GM19463 (cell line): Measurements from ENCODE around the gene RGS6.

Experiments used
- ATAC-seq: cut with Tn5 transposase; IDR thresholded peaks from one replicate; pipeline ENCODE4 v1.9.1; 2021; ENCODE audit warnings: mild to moderate bottlenecking, moderate library complexity; ENCODE audit not compliant: unreplicated experiment

The RGS6 gene

DNA sequence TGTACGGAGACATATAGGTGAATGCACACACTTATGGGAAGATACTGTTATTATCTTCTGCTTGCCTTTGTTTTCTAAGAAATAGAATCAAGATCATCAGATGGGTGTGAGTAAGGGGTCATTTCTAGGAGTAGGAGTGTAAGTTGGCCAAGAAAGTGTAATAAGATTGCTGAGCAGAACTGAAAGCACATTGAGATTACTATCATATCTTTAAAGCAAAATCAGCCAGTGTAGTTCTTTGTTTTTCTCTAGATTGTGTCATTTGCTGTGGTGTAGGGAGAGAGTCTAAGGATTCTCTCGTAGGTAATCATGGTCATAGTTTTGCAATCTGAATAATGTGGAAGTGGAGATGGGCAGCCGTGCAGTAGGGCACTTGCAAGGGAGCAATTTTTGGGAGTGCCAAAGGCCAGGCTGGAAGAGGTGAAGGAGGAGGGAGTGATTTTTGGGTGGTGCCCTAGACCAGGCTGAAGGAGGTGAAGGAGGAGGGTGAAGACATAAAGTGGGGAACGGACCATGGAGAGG, 131.6 kb downstream of the RGS6 start:
- ATAC-seq = no peak

- no peak for ATAC-seq
Measured at GRCh38 chr14:72064501-72064900, 132.3 kb downstream of the RGS6 start.

DNA sequence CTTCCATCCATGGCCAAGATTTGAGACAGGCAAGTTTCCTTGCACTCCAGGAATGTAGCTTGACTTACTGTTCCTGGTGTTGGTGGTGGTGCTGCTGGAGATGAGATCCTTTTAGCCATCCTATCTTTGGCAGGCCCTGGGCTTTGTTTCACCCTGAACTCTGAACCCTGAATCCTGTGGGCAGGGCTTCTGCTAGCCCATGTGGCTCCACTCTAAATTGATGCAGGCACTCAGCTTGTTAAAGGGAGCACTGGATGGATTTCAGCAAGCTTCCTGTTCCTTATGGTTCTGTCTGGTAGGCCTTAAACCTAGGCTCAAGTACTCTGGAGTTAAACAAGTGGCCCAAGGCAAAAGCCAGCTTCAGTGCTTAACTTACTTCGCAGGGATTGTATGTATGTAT, 138.2 kb downstream of the RGS6 start:
- no peak for ATAC-seq

- no peak for ATAC-seq
Measured at GRCh38 chr14:72075649-72076334, 143.6 kb downstream of the RGS6 start.

DNA sequence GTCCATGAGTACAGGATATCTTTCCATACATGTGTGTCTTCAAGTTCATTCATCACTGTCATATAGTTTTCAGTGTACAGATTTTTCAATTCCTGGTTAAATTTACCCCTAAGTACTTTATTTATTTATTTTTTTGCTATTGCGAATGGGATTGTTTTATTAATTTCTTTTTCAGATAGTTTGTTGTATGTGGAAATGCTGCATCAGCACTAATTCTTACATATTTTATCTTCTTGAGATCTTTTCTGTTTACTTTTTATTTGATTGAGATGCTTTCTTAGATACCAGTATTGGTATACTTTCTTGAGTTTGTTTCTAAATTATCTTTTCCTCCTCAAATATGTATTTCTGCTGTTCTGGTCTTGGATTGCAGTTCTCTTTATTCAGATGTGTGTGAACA, 148.9 kb downstream of the RGS6 start:
- no peak for ATAC-seq

- no peak for ATAC-seq
Measured at GRCh38 chr14:72084935-72085334, 152.7 kb downstream of the RGS6 start.

GRCh38 chr14:72089625-72090024, 157.4 kb downstream of the RGS6 start:
- no peak for ATAC-seq

- ATAC-seq = no peak
Measured at GRCh38 chr14:72094844-72095582, 162.8 kb downstream of the RGS6 start.

DNA sequence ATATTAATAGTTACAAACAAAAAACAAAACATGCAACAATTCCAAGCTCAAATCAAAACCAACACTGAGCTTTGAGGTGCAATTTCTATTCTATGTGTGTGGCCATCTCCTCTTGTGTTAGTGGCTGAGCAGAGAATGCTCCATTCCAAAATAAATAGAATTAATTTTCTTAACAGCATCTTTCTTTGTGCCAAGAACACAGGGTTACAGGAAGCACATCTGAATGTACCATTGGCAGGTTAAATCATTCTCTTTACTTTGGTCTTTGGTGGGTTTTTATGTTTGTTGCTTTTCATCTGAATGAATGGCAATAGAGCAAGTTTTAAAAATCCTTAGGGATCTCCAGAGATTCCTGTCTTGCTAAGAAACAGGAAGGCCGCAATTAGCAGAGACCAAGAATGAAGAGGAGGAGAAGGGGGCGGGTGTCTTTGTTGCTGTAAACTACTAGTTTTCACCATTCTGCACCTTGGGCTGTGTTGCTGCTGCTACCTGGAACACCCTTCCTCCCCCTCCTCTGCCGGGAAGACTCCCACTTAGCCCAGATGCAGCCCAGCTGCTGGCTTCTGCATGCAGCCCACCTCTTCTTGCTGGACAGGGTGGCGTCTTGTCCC, 165.0 kb downstream of the RGS6 start:
- no peak for ATAC-seq

- no peak for ATAC-seq
Measured at GRCh38 chr14:72098210-72098609, 166.0 kb downstream of the RGS6 start.

DNA sequence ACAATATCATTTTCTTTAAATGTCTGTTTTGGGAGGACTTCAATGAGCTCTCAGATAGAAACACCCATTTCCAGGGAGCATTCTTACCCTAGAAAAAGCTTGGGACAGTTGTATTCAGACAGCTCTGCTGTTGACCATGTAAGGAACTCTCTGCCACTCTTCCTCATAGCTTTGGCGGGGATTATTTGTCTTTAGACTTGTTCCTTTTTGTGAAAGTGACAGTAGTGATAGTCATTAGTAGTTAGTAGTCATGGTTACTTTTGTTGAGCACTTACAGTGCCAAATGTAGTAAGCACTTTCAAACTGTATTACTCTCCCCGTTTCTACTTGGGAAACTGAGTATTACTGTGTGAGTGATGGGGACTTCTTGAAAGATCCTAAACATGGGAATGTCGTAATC, 167.3 kb downstream of the RGS6 start:
- no peak for ATAC-seq

DNA sequence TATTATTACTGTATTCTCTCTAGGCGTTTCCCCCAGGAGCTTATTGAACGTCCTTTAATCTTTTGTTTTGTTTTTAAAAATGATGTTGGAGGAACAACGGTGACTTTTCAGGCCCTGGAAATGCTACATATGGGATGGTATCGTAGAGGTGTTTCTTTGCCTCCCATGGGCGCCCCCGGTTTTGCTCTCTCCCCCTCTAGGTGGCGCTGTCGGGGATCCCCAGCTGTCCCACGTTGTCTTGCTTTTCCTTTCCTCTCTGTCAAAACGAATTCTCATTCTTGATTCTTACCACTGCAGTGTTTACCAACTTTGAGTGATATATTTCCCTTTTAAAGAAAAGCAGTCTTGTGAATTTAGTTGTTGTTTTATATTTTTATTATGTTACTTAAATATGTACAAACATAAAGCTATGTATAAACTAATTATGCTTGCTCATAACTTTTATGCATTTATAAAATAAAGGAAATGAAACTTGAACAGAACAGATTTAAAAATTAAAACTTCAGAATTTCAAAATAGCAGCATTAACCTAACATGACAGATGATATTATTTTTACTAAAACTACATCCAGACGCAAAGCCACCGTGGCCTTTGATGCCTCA, 171.9 kb downstream of the RGS6 start:
- ATAC-seq = no peak

DNA sequence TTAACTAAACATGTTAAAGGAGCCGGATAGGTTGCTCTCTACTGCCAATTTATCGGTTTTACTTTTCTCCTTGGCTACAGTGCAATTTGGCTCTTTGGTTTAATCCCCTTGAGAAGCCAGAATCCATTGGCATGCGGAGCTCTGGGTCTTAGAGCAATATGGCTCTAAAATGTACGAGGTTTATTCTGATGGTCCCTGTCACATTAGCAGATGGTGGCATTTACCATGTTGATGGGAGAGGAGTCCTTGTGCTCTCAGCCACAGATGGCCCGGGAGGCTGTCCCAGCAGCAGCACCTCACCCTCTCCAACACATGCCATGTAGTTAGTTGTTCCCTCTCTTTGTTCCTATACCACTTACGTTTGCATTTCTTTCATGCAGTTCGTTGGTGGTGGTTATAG, 179.7 kb downstream of the RGS6 start:
- no peak for ATAC-seq

DNA sequence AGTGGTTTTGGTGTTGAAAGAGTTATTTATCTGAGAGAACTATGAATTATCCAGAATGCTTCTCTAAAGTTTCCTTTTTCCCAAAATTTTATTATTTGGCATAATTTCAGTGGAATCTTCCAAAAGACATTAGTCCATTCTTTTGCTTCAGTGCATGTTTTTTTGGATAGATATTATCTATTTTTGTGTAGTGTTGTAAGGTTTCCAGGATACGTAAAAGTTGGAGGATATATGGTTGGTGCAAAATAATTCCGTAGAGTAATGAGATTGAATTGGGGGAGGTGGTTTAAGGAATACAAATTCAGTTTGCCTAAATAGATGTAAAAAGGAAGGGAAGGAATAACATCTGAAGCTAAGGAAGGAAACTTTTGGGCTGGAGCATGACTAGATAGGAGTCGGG, 186.6 kb downstream of the RGS6 start:
- no peak for ATAC-seq

- ATAC-seq = no peak
Measured at GRCh38 chr14:72120315-72120714, 188.1 kb downstream of the RGS6 start.

GRCh38 chr14:72123755-72124154, 191.5 kb downstream of the RGS6 start:
- ATAC-seq = no peak

DNA sequence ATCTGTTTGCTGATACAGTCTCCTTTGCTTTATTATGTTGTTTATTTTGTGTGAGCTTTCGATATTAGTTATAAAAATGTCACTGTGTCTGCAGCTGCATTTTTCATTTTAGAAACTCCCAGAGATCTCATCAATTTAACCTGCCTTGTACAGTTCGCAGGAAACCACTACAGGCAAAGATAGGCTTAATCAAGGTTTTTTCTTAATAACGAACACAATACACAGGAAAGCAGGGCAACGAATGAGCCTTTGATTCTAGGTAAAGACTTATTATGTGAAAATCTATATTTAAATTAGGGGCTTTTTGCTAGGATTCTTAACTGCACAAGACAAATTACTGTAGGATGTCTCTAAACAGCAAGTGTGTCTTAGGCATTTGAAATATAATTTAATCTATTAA, 191.9 kb downstream of the RGS6 start:
- ATAC-seq = no peak

GRCh38 chr14:72126091-72126490, 193.9 kb downstream of the RGS6 start:
- ATAC-seq = no peak

GRCh38 chr14:72126561-72126960, 194.3 kb downstream of the RGS6 start:
- ATAC-seq = no peak

- ATAC-seq = no peak
Measured at GRCh38 chr14:72128629-72129028, 196.4 kb downstream of the RGS6 start.

GRCh38 chr14:72129291-72129690, 197.1 kb downstream of the RGS6 start:
- no peak for ATAC-seq

DNA sequence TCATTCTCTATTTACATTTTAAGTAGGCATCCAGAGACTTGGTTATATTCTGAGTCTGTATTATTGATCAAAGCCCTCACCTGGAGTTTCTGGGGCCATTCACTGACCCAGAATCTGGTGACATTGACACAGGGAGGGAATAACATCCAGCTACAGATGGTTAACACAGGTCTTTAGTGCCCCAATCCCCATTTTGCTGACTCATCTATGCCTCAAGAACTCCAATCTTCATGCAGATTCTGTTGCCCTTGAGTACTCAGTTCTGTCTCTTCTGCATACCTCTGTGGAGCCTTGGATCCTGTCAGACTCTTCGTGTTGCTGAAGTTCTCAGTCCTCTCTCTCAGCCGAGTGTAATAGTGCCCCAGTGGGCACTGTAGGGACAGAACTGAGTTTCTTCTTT, 208.9 kb downstream of the RGS6 start:
- ATAC-seq = no peak
